MCF 10A (cell line): ENCODE measurements around the gene SEC63. TPM values are rescaled to one million over a fixed set of nuclear protein-coding genes. Genes with fewer than 3 reads are reported as not detected.

Experiments used
- BruUV-seq: library from RNA; stranded (reverse); fragments of 400-500 nt; replicated peaks from 2 replicates; lab custom pipeline; 2021; lab: Mats Ljungman, UMichigan
- CTCF ChIA-PET: fragments of 300-600 bp; sonication (Branson Sonifier 250); formaldehyde crosslinking; extraction: SDS; loops from one replicate; lab custom pipeline; 2021; ENCODE audit warnings: antibody characterized with exemption, inconsistent platforms; lab: Yijun Ruan, JAX
- POLR2A ChIA-PET: fragments of 300-600, 350-650 bp; sonication (Branson Sonifier 250); formaldehyde crosslinking; extraction: SDS; loops from one replicate; lab custom pipeline; 2020; ENCODE audit warnings: antibody characterized with exemption, inconsistent platforms; lab: Yijun Ruan, JAX
- DNase-seq: peaks from one replicate; pipeline ENCODE4 v3.0.0-alpha.2; 2018; ENCODE audit not compliant: unreplicated experiment
- H3K27ac Mint-ChIP-seq: one replicate; pipeline ENCODE4 v1.8.0; 2022; ENCODE audit warnings: mild to moderate bottlenecking, low read depth, mixed read lengths; ENCODE audit not compliant: unreplicated experiment
- H3K27me3 Mint-ChIP-seq: one replicate; pipeline ENCODE4 v1.8.0; 2022; ENCODE audit warnings: mixed read lengths; ENCODE audit not compliant: insufficient read depth, unreplicated experiment
- H3K36me3 Mint-ChIP-seq: one replicate; pipeline ENCODE4 v1.8.0; 2022; ENCODE audit warnings: mild to moderate bottlenecking, moderate library complexity, mixed read lengths; ENCODE audit not compliant: insufficient read depth, unreplicated experiment
- H3K4me1 Mint-ChIP-seq: one replicate; pipeline ENCODE4 v1.8.0; 2022; ENCODE audit warnings: mixed read lengths; ENCODE audit not compliant: insufficient read depth, unreplicated experiment
- H3K4me3 Mint-ChIP-seq: one replicate; pipeline ENCODE4 v1.8.0; 2022; ENCODE audit warnings: mild to moderate bottlenecking, moderate library complexity, mixed read lengths; ENCODE audit not compliant: unreplicated experiment
- H3K9me3 Mint-ChIP-seq: one replicate; pipeline ENCODE4 v1.8.0; 2022; ENCODE audit warnings: mixed read lengths; ENCODE audit not compliant: unreplicated experiment
- CTCF ChIP-seq: fragments of 200-600 bp; IDR thresholded peaks from one replicate; pipeline ENCODE4 v1.8.0; 2022; ENCODE audit warnings: antibody characterized with exemption, mild to moderate bottlenecking; ENCODE audit not compliant: unreplicated experiment
- intact Hi-C: fragments of 100-400 bp; cut with micrococcal nuclease; formaldehyde crosslinking; loops from 2 replicates; pipeline ENCODE4 v1.14.1; 2022
- total RNA-seq: library from RNA; stranded (reverse); gene quantifications from 2 replicates; pipeline ENCODE4 v1.2.3, GENCODE V29; 2022

Gene SEC63
- total RNA-seq, 1 experiment from 2014 or later: 204 TPM

- peaks cover 80% of the 10 kb centered on the region for H3K36me3 Mint-ChIP-seq
- no peaks in the 10 kb centered on the region for H3K9me3 Mint-ChIP-seq
- no peaks in the 10 kb centered on the region for H3K27me3 Mint-ChIP-seq
- no TSS peak for BruUV-seq
- no peak overlapping the region for H3K27ac Mint-ChIP-seq
- POLR2A ChIA-PET: interaction anchor here (1.2 kb wide), 1 partner anchor 56 kb away, joined by 3 read pairs; no protein-coding TSS in a partner anchor
- intact Hi-C loops: no loop called here
- no peak overlapping the region for H3K4me3 Mint-ChIP-seq
- H3K4me1 Mint-ChIP-seq: peaks cover 5% of the 10 kb centered on the region
- DNase-seq: peak; percentile 28
- TF ChIP-seq CTCF: no peak
- CTCF ChIA-PET: interaction anchor here (0.7 to 1.0 kb wide), 4 partner anchors 10 to 670 kb away, joined by 3 to 4 read pairs (median 4); no protein-coding TSS in a partner anchor
Measured at GRCh38 chr6:107870381-107870780, 87.6 kb downstream of the SEC63 start.

GRCh38 chr6:107869871-107870270 is 88.1 kb downstream of the SEC63 start:
- TF ChIP-seq CTCF: no peak
- no peaks in the 10 kb centered on the region for H3K9me3 Mint-ChIP-seq
- no peaks in the 10 kb centered on the region for H3K27me3 Mint-ChIP-seq
- peaks cover 75% of the 10 kb centered on the region for H3K36me3 Mint-ChIP-seq
- peaks cover 5% of the 10 kb centered on the region for H3K4me1 Mint-ChIP-seq
- H3K27ac Mint-ChIP-seq: no peak overlapping the region
- ChIA-PET POLR2A (no interaction called here), CTCF (interaction anchor here (0.7 kb wide), 1 partner anchor 671 kb away, joined by 3 read pairs; no protein-coding TSS in a partner anchor)
- no TSS peak for BruUV-seq
- no peak overlapping the region for H3K4me3 Mint-ChIP-seq
- intact Hi-C loops: no loop called here
- no peak for DNase-seq

- Mint-ChIP-seq H3K27me3 (no peaks in the 10 kb centered on the region), H3K36me3 (peaks cover 70% of the 10 kb centered on the region), H3K4me1 (peaks cover 5% of the 10 kb centered on the region), H3K9me3 (no peaks in the 10 kb centered on the region), H3K27ac (no peak overlapping the region), H3K4me3 (no peak overlapping the region)
- TF ChIP-seq CTCF: no peak
- BruUV-seq: no TSS peak
- intact Hi-C loops: no loop called here
- ChIA-PET CTCF (interaction anchor here (1.3 to 3.9 kb wide), 2 partner anchors 8 to 21 kb away, joined by 3 to 18 read pairs; no protein-coding TSS in a partner anchor), POLR2A (interaction anchor here (0.8 kb wide), 1 partner anchor 193 kb away, joined by 3 read pairs; no protein-coding TSS in a partner anchor)
- DNase-seq: no peak
Measured at GRCh38 chr6:107868867-107869611, 89.0 kb downstream of the SEC63 start.

GRCh38 chr6:107867302-107867615 is 90.7 kb downstream of the SEC63 start:
- BruUV-seq: no TSS peak
- intact Hi-C loops: no loop called here
- H3K36me3 Mint-ChIP-seq: peaks cover 59% of the 10 kb centered on the region
- H3K4me3 Mint-ChIP-seq: no peak overlapping the region
- H3K27me3 Mint-ChIP-seq: no peaks in the 10 kb centered on the region
- CTCF ChIA-PET: interaction anchor here (0.5 to 3.9 kb wide), 16 partner anchors 8 to 1472 kb away, joined by 3 to 18 read pairs (median 4); no protein-coding TSS in a partner anchor
- no peak overlapping the region for H3K27ac Mint-ChIP-seq
- TF ChIP-seq CTCF: peak; percentile 2
- peaks cover 5% of the 10 kb centered on the region for H3K4me1 Mint-ChIP-seq
- POLR2A ChIA-PET: interaction anchor here (0.8 kb wide), 1 partner anchor 20 kb away, joined by 3 read pairs; no protein-coding TSS in a partner anchor
- no peak for DNase-seq
- no peaks in the 10 kb centered on the region for H3K9me3 Mint-ChIP-seq
